HK-2 (cell line): ENCODE measurements around the gene CIBAR2.
"Not testable (repeated sequence)": the region's sequence is repeated elsewhere in the genome, so short reads cannot be mapped to it uniquely, and the experiment has no call there.

ENCODE experiments used
- DNase-seq: peaks from one replicate; pipeline ENCODE4 v3.0.0-alpha.2; 2018; ENCODE audit not compliant: unreplicated experiment

CIBAR2 gene

DNA sequence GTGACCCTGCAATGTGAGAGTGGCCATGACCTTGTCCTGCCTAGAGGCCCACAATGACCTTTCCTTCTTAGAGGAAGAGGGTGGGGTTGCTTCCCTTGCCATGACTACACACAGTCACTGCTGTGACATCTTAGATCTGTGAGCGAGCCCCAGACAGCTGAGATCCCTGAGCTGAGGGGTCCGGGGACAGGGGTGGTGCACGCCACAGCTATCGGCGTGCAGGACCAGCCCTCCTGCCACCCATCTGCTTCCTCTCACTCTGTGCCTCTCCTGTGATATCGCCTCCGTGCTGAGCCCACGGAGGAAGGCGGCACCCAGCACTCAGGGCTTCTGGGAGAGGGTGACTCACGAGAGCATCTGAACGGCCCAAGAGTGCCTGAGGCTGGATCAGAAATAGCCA is 49.4 kb downstream of the CIBAR2 start:
- no peak for DNase-seq

DNA sequence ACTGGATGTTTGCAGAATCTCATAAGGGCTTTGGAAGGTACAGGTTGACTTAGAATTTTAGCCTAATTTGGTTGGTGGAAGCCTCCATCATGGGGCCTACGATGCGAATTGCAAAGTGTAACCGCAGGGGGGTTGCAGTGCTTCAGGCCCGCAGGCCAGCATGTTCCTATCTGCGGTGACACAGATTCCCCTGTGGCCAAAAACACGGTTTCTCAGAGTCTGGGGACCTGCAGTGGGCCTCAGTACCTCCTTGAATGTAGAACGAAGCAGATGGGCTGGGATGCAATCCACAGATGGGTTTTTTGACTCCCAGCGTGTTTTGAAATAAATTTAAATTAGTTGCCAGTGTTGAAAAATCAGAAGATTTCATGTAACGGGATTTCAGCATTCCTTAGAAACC is 49.9 kb downstream of the CIBAR2 start:
- no peak for DNase-seq

DNA sequence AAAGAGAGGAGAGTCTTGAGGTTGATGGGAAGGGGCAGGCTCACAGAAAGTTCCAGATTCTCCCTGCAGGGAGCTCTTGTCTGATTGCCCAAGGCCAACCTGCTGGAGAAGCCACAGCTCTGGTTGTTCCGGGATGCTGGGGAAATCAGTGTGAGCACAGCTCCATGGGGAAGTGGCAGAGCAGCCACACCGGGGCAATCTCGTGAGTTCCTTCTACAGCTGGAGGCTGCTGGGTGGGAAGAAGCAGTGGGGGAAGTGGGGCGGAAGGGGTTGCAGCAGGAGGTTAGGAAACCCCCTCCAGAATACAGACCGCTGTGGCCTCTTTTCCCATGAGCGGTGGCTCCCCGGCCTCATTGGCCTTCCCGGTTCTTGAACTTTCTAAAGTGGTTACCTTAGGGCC is 50.7 kb downstream of the CIBAR2 start:
- DNase-seq, result no peak

DNA sequence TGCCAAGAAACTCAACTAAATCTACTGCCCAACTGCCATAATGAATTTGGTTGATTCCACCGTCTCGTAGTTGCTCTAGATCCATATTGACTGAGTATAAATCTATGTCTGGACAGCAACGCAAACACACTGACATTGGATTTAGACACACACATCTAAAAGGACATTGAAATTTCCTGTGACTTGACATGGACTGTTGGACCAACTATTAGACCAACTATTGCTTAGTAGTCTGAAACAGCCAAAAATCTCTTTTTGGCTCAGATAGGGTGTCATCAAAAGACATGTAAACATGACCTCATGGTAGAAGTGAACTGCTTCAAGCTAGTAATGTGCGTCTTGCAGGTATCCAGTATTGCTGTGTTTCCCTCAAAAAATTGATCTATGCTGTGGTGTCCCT is 53.4 kb downstream of the CIBAR2 start:
- no peak for DNase-seq

DNA sequence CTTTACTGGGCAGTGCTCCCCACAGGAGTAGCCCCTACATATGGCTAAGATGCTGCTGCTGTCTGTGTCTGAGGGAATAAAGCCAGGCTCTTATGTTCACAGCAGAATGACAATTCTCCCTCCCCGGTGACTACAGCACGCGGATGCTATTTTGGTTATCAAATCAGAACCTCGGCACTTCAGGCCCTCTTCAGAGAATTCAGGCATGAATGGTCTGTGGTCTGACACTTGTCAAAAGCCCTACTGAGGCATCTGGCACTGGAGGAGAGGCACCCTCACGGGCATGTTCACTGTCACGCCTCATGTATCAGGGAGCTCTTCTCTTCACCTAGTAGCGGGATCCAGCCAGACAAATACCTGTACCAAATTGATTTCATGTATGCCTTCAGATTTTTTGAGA is 54.3 kb downstream of the CIBAR2 start:
- no peak for DNase-seq

DNA sequence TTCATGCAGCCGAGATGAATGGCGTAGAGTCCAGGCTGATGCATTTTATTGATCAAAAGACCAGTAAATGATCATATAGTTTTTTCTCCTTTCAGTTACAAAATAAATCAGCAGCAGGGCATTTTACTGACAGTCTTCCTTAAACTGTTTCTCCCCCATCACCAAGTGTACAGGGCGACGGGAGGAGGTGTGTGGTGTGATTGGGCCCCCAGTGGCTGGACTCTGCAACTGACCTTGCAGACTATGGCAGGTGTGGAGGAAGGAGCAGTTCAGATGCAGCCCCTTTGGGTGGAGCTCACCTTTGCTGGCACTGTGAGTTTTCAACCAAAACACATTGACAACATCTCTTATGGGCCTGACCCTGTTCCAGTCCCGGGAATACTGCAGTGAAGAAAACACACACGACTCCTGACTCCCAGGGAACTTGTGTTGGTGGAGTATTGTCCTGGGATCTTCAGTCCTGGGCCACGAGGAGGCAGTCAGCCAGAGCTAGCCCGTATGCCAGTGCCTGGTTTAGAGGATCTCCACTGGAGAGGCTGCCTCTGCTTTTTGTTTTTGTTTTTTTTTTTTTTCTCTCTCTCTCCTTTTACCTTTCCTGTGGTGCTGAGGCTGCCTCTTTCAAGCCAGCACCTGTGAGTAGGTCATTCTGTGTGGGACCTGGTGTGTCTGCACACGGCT is 54.9 kb downstream of the CIBAR2 start:
- no peak for DNase-seq

DNA sequence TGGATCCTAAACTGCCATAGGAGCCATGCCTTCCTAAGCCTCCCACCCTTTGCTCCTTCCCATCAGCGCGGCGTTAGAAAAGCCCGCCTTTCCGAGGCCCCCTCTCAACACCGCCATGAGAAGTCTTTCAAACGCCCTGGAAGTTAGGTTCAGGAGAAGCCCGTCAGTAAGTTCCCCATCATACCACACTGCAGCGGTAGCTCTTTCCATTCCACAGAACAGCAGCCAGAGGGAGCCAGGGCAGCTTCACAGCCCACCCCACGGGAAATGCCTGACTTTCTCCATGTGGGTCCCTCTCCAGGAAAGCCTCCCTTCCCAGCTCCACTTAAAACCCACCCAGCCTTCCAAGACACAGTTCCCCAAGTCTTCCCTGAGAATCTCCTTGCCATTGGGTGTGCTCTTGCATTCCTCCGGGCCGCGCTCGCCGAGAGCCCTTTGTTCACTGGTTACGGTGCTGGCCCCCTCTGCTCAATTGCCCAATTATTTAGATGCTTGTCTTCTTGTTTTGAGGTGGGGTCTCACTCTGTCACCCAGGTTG is 56.0 kb downstream of the CIBAR2 start:
- no peak for DNase-seq

DNA sequence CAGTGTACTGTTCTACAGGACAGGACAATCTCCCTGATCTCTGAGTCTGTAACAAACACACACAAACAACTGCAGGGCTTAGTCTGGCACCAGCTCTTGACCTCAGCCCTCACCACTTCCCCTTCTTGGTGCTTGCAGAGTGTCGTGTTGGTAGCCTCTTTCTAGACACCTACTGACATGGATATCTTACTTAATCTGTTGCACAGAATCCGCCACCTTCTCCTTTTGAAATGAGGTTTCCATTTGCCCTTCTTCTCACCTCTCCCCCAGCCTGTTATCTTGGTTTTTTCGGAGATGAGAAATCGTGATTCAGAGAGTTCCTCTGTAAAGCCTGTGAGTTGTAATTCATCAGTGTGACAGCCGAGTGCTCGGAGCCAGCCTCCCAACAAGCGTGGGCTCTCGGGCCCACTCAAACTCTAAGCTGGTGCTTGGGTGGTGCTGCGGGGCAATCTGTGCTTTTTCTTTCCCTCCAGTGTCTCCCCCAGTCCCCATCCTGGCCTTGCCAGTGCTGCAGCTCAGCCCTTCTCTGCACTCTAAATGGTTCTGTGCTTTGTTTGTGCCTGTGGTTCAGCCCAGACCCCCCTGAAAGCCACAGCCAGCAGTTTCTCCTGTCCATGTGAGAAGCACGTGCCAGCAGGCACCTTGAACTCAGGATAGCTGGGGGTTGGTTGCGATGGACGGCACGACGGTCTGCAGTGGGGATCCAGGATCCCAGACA is 56.6 kb downstream of the CIBAR2 start:
- no peak for DNase-seq

DNA sequence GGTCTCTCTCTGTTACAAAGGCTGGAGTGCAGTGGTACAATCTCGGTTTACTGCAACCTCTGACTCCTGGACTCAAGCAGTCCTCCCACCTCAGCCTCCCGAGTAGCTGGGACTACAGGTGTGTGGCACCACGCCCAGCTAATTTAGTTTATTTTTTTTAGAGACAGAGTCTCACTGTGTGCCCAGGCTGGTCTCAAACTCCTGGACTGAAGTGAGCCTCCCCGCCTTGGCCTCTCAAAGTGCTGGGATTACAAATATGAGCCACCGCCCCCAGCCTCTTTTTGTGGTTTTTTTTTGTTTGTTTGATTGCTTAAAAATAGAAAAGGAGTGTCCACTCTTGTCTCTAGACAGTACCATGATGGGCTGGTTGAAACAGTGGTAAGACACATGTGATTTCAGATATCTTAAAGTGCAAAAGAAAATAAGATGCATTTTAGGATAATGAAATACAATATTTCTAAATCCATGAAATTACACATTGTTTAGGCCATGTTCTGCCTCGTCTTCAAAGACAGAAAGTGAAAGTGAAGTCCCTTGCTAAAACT is 57.3 kb downstream of the CIBAR2 start:
- no peak for DNase-seq

DNA sequence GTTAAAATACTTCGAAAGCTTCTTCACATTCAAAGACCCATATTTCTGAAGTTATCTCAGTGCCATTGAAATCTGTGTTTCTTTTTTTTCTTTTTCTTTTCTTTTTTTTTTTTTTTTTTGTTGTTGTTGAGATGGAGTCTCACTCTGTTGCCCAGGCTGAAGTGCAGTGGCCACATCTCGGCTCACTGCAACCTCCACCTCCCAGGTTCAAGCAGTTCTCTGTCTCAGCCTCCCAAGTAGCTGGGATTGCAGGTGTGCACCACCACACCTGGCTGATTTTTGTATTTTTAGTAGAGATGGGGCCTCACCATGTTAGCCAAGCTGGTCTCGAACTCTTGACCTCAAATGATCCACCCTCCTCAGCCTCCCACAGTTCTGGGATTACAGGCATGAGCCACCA is 58.0 kb downstream of the CIBAR2 start:
- not testable (repeated sequence) for DNase-seq

DNA sequence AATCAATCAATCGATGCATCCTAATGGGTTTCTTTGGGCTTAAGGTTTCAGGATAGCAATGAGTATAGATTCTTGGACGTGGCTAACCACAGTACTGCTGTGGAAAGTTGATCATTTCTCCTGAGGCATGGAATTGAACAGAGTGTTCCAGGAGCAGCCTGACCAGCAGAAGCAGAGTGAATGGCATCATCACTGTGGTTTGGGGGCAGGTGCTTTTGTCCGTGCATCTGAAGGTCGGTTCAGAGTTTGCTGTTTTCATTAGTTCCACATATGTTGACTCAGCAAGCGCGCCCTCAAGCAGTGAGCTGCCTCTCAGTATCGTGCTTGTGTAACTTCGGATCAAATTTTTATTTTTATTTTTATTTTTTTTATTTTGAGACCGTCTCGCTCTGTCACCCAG is 59.7 kb downstream of the CIBAR2 start:
- DNase-seq, result no peak

DNA sequence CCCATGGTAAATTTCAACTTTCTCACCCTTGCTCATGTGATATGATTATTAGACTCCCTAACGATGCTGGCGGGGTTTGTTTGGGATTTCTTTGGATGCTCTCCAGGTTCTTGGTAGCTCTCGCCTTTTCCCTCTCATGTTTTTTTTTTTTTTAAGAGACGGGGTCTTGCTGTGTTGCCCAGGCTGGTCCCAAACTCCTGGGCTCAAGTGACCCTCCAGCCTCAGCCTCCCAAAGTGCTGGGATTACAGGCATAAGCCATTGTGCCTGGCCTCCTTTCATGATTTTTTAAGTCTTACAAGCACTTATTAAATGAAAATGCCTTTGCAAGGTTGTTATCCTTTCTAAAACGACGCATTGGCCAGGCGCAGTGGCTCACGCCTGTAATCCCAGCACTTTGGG is 60.6 kb downstream of the CIBAR2 start:
- DNase-seq, result no peak

DNA sequence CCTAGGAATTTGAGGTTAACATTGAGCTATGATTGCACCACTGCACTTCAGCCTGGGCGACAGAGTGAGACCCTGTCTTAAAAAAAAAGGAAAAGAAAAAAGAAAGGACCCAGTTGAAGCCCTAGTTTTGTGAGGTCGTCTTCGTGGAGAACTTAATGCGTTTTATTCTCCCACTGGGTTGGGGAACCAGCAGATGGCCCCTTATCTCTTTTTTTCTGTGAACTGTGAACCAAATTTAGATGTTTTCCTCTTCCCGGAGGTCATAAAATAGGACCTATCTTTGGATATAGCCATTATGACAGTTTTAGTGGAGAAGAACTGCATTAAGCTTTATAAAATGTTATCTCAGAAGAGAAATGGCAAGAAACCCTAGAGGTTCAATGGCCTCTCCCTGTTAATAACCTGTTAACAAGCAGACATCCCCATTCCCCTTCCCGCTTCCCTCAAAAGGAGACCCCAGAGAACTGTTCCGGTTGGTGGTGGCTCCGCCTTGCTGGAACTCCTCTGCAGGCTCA is 61.1 kb downstream of the CIBAR2 start:
- DNase-seq, result no peak

DNA sequence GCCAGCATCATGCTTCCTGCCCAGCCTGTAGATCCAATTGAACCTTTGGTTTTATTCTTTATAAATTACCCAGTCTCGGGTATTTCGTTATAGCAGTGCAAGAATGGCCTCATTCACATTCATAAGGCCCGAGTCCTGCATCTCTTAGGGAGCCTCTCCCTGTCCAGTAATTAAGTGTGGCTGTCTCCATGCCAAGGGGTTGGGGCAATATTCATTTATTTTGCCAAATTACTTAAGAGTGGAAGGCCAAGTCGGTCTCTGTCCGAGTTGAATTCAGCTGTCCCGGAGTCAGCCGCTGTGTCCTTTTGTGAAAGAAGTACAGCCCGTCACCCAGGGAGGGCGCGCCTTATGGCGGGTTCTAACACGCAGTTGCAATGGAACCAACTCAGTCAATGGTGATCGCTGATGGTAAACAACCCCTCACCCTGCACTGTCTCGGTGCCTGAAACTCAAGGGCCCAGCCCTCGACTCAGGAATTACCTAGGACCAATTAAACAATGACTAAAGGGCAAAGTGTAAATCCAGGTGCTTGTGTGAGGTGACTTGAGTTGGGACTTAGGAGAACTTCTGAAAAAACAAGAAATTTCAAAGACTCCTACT is 62.5 kb downstream of the CIBAR2 start:
- no peak for DNase-seq

DNA sequence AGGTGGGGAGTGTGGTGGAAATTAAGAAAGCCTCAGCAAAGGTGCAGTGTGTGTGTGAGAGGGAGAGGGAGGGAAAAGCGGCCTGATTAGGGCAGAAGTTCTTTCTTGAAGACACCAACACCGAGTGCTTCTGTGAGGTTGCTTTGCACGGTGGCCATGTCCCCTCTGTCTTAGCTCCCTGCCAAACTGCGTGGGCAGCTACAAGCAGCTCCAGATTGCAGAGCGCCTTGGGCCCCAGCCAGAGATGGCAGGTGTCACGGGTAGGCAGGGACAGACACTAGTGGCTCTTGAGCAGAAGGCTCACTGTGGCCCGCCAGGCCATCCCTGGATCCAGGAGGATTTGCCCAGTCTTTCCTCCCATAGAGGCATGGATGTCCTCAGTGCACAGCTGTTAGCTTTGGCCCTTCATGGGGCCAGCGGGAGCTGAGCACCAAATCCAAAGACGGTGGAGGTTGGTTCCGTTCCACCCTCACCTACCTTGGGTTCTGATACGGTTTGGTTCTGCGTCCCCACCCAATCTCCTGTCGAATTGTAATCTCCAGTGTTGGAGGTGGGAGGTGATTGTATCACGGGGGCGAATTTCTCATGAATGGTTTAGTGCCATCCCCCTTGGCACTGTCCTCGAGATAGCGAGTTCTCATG is 63.2 kb downstream of the CIBAR2 start:
- no peak for DNase-seq
